Ammon's horn (tissue), 1 donor: ENCODE results near the gene MACF1.
"Not testable (repeated sequence)": the region's sequence is repeated elsewhere in the genome, so short reads cannot be mapped to it uniquely, and the experiment has no call there.

Experiments used
- DNase-seq: peaks from one replicate; pipeline ENCODE4 v3.0.0-alpha.2; 2016; ENCODE audit warnings: low spot score

Gene MACF1

GRCh38 chr1:39469150-39469549, 264.7 kb downstream of the MACF1 start:
- DNase-seq: no peak

DNA sequence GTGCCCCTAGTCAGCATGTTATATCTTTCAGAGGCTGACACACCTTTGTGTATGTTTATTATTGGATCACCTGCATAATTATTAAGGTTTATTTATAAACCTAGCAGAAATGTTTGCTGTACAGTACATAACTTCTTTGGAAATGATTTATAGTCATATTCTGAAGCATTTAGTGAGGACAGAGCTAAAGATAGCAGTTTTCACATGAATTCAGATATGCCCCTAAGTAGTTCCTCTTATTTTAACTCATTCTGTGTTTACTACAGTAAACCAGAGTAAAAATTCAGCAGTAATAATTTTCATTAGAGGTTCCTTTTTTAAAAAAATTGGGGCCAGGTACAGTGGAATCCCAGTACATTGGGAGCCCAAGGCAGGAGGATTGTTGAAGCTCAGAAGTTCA, 265.5 kb downstream of the MACF1 start:
- DNase-seq: no peak

GRCh38 chr1:39472826-39473225, 268.3 kb downstream of the MACF1 start:
- no peak for DNase-seq

DNA sequence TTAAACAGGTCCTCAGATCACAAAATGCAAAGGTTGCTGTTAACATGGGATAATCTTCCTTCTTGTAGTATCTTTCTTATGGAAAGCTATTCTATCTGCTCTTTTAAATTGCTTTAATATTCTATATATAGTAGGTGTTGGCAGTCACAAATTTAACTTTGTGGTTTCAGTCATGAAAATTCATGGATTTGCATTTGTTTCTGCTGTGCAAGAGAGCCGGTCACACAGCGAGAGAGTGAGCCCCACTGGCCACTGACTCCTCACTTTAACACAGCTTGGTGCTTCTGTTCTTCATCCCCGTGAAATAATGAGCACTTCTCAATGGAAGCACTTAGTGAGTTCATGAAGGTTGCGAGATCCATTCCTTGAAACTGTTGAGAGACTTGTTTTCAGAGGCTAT, 268.8 kb downstream of the MACF1 start:
- no peak for DNase-seq

GRCh38 chr1:39474810-39475209, 270.3 kb downstream of the MACF1 start:
- DNase-seq: no peak

DNA sequence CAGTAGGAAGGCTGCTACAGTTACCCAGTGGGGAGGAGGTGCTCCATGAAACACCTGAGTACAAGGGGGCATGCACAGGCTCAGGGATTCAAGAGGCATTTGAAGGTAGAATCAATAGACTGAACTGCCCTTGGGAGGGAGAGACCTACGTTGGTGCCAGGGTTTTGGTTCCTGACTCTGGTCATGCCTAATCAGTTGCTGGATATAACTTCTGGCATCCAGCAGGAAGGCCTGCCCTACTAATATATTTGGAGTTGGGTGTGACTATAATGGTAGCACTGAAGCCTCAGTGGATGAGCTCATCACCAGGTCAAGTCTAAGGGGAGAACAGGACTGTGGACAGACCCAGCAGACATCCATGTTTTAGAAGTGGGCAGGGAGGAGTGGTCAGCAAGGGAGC, 271.1 kb downstream of the MACF1 start:
- DNase-seq: not testable (repeated sequence)

- DNase-seq: no peak
Observed at GRCh38 chr1:39478126-39478915, 273.8 kb downstream of the MACF1 start.

DNA sequence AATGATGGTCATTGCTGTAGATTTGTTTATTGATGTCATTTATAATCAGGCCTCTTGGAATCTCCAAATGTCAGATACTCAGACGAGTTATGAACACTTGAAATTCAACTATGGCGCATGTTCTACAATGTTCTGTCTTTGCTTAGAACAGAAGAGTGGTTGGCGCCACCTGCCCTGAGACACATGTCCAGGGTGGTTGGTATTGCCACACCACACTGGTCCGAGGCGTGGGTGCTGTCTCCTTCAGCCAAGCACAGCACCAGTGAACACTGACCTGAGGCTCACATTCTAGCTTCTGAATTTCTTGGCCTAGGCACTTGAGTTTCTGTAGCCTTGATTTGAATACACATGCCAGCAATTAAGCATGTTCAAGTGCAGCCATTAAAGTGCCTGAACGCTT, 276.8 kb downstream of the MACF1 start:
- no peak for DNase-seq

- DNase-seq: no peak
Observed at GRCh38 chr1:39483276-39483675, 278.8 kb downstream of the MACF1 start.

DNA sequence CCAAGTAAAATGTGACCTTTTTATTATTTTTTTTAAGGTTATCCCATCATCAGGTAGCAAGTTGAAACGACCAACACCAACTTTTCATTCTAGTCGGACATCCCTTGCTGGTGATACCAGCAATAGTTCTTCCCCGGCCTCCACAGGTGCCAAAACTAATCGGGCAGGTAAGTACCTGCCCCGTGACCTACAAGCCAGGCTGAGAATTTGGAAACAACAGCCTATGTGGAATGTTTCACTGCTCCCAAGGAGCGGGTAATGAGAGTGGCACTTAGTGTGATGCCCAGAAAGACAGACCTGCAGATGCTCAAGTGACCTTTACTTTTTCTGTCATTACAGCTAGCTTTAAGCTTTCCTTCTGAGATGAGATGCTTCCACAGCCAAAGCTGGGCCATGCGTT, 280.1 kb downstream of the MACF1 start:
- DNase-seq: no peak

- DNase-seq: peak; percentile 37
Observed at GRCh38 chr1:39485046-39485803, 280.7 kb downstream of the MACF1 start.

GRCh38 chr1:39488012-39488545, 283.6 kb downstream of the MACF1 start:
- DNase-seq: no peak

DNA sequence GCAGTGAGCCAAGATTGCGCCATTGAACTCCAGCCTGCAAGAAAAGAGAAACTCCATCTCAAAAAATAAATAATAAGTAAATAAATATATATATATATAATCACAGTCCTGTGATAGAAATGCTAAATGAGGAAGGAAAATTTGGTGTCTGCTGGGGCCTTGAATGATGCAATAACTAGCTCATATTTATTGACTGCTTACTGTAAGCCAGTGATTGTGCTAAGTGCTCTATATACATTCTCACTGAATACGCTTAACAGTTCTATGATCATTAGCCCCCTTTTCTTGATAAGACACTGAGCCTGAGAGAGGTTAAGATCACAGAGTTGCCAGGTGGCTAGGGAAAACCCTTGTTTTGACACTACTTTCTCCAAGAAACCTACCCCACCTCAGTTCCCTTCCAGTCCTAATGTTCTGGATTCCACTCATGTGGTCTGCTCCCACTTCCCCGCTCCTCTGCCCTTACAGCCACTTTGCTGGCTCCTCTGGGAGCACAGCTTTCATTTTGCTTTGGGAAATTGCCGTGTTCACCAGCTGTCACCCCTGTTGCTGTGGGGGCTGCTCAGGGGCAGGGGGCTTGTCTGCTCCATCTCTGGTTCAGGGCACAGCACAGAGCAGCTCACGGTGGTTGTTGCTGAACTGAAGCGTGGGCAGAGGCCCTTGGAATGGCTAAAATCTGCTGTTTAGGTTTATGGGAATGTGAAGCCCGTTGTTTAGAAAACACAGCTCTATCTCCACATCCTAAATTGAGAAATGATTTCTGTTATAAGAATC, 284.5 kb downstream of the MACF1 start:
- no peak for DNase-seq

DNA sequence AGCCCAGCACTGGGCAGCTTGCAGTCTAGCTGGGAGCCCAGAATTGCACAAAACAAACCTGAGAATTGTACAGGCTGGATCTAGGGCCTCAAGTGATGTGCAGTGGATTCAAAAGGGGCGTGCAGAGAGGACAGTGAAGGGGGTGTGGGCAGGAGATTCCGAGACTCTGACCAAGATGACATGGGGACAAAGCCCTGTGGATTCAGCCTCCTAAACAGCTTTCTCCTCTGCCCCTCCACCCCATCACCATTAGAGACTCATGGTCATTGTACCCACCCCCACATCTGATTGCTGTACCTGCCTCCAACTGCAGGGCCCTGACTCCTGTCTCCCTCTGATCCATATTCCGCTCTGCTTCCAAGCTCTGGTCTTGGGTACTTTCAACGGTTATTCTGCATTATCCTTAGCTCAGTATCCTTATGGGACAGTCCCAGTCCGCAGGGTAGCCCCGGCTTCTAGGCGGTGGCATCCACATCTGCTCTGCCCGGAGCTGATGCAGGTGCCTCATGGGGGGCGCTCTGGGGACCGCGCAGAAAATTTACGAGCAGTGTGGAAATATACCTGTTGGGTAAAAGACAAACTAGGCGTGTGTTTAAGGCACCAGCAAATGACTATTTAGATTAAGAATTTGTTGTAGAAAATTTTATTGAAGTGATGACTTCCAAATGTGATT, 285.2 kb downstream of the MACF1 start:
- no peak for DNase-seq

GRCh38 chr1:39490596-39491145, 286.2 kb downstream of the MACF1 start:
- no peak for DNase-seq

DNA sequence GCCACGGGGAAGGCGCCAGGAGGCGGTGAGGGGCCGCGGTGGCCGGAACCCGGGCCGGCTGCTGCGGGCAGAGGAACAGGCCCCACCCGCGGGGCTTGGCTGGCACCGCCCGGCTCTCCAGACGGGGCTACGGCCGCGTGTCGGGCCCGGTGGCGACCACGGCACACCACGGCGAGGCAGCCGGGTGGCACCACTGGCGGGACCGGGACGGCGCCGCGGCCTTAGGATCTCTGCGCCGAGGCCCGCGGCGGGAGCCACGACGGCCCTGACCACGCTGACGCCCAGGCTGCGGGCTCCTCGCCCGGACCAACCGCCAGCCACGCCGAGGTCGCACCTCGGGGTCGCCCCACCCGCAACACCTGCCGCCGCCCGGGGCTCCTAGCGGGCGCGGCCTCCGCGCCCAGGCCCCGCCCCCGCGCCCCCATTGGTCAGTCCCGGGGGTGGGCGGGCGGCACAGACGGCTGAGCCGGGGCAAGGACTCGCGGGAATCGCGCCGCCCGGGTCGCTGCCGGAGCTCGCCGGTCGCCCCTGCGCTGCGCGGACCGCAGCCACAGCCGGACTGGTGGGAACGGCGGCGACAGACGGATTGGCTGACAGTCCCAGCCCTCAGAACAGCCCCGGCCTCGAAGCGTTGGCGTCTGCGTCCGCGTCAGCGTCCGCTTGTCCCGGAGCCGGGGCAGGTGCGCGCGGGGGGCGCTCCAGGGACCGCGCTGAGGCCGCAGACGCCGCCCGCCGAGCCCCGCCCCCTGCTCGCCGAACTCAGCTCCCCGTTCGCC, 286.8 kb downstream of the MACF1 start, which contains the start of gene BMP8A:
Gene BMP8A, plus strand, starts transcription at position 491 of the 776 bp plus-strand sequence. CDS start 356 bp downstream, outside the sequence.
- DNase-seq: no peak

GRCh38 chr1:39492118-39493042, 287.9 kb downstream of the MACF1 start:
- not testable (repeated sequence) for DNase-seq

- DNase-seq: not testable (repeated sequence)
Observed at GRCh38 chr1:39493043-39493810, 288.7 kb downstream of the MACF1 start.
